NCI-H2196 (cell line): ENCODE data around the gene SPPL3.
"Not testable (repeated sequence)": the region's sequence is repeated elsewhere in the genome, so short reads cannot be mapped to it uniquely, and the experiment has no call there.

Experiments
- DNase-seq: peaks from one replicate; lab custom pipeline; 2025; ENCODE audit not compliant: unreplicated experiment; lab: John Stamatoyannopoulos, UW

SPPL3 gene

DNA sequence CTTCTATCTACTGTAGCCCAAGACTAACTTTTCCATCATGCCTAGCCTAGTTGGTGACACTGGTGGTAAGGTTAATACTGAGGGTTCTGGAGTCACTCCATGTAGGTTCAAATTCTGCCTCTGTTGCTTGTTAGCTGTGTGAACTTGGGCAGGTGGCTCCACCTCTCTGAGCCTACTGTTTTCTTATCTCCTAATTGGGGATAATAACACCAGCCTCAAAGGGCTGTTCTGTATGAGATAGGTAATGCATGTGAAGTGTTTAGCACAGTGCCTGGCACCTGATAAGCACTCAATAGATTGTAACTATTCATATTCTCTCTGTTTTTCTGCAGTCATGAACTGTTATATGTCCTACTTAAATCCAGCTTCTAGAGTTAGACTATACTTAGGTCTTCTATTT lies 17.5 kb upstream of the SPPL3 start:
- DNase-seq, result no peak

- no peak for DNase-seq
Measured at GRCh38 chr12:120920178-120920577, 16.0 kb upstream of the SPPL3 start.

- no peak for DNase-seq
Measured at GRCh38 chr12:120917748-120918147, 13.6 kb upstream of the SPPL3 start.

DNA sequence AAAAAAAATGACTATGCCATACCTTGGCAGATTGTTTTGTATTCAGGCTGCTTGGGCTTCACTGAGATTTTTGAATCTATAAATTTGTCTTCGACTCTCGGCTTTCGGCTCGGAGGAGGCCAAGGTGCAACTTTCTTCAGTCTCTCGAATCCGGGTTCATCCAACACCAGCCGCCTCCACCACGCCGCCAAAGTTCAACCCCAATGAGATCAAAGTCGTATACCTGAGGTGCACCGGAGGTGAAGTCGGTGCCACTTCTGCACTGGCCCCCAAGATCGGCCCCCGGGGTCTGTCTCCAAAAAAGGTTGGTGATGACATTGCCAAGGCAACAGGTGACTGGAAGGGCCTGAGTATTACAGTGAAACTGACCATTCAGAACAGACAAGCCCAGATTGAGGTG lies 12.4 kb upstream of the SPPL3 start:
- no peak for DNase-seq

DNA sequence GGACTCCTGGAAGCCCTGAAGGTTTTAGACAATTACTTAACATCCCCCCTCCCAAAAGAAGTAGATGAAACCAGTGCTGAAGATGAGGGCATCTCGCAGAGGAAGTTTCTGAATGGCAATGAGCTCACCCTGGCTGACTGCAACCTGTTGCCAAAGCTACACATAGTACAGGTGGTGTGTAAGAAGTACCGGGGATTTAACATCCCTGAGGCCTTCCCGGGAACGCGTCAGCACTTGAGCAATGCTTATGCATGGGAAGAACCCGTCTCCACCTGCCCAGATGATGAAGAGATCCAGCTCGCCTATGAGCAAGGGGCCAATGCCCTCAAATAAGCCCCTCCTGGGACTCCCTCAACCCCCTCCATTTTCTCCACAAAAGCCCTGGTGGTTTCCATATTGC lies 10.6 kb upstream of the SPPL3 start:
- DNase-seq, result no peak

- no peak for DNase-seq
Measured at GRCh38 chr12:120909633-120910298, 5.6 kb upstream of the SPPL3 start.

- DNase-seq, result no peak
Measured at GRCh38 chr12:120905856-120906384, 1.8 kb upstream of the SPPL3 start.

- DNase-seq, result no peak
Measured at GRCh38 chr12:120903412-120904196, 554 bp downstream of the SPPL3 start.

DNA sequence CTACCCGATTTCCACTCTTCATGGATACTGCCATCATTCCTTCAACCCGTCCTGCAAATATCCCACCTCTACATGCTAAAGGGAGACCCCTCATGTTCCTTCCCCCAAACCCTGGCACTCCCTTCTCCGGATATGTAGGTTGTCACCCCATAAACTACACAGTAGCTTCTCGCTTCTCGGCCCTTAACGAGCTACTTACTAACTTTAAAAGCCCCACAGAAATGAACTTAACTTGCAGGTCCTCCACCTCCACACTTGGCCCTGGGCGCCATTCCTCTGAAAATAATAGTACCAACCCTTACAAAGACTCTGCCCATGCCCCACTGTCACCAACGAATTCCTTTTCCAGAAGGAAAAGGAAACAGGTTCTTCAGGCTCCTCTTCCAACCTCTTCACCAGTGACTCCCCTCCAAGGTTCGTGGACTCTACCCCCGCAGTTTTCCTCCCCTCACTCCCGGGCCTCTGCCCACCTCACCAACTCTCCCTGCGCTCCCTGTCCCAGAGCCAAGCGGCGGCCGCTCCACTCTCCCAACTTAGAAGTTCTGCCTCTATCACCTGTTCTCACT lies 1.2 kb downstream of the SPPL3 start:
- no peak for DNase-seq

GRCh38 chr12:120901818-120902217 lies 2.3 kb downstream of the SPPL3 start:
- no peak for DNase-seq

GRCh38 chr12:120901101-120901500 lies 3.1 kb downstream of the SPPL3 start:
- not testable (repeated sequence) for DNase-seq

GRCh38 chr12:120895532-120895931 lies 8.6 kb downstream of the SPPL3 start:
- DNase-seq, result no peak

- DNase-seq, result no peak
Measured at GRCh38 chr12:120892265-120892664, 11.9 kb downstream of the SPPL3 start.

- no peak for DNase-seq
Measured at GRCh38 chr12:120890963-120891362, 13.2 kb downstream of the SPPL3 start.

- no peak for DNase-seq
Measured at GRCh38 chr12:120887253-120888043, 16.7 kb downstream of the SPPL3 start.

GRCh38 chr12:120886199-120887018 lies 17.7 kb downstream of the SPPL3 start:
- no peak for DNase-seq

GRCh38 chr12:120885521-120885920 lies 18.6 kb downstream of the SPPL3 start:
- no peak for DNase-seq

DNA sequence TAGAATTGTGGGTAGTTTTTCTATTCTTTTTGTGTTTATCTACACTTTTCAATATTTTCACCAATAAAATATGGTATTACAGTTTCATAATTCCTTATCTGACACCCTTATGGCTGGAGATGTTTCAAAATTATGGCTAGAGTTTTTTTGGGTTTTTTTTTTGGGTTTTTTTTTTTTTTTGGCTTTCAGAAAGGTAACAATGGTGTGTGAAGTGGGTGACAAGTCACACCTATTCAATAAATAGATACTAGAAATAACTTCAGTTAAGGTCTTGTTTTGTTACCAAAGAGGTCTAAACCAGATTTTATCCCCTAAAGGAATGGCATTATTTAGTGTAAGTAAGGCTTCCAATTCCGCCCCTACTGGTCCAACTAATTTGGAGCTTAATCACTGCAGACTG lies 19.5 kb downstream of the SPPL3 start:
- DNase-seq, result no peak

GRCh38 chr12:120882055-120882555 lies 22.1 kb downstream of the SPPL3 start:
- no peak for DNase-seq

DNA sequence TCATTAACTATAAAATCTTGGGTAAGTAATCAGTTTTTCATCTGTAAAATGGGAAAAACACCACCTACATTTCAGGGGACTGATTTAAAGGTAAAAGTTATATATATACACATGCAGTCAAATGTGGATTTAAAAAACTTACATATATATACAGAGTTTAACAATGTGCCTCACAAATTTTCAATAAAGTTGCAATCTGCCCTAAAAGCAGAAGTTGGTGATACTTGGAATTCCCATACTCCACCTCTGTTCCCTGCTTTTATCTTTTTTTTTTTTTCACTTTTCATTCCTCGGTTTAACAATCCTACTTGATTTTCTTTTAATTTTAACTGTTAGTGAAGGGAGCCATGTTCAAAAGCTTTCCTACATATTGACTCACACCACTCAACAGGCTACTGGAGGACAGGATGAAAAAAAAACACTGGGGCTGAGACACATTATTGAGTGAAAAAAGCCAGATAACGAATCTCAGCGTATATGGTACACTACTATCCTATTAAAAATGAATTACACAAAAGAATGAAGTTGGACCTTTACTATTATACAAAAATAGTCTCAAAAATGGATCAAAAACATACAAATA lies 24.3 kb downstream of the SPPL3 start:
- DNase-seq, result no peak
